GM21360 (cell line): ENCODE results near the gene MCHR1.
"Not testable (repeated sequence)": the region's sequence is repeated elsewhere in the genome, so short reads cannot be mapped to it uniquely, and the experiment has no call there.

ENCODE experiments used
- ATAC-seq: cut with Tn5 transposase; IDR thresholded peaks from one replicate; pipeline ENCODE4 v1.9.1; 2021; ENCODE audit warnings: mild to moderate bottlenecking, moderate library complexity; ENCODE audit not compliant: unreplicated experiment

The MCHR1 gene

GRCh38 chr22:40654522-40655167 is 24.6 kb upstream of the MCHR1 start:
- ATAC-seq = no peak

GRCh38 chr22:40655941-40656340 is 23.3 kb upstream of the MCHR1 start:
- not testable (repeated sequence) for ATAC-seq

- not testable (repeated sequence) for ATAC-seq
These were observed 22.6 kb upstream of the MCHR1 start for GRCh38 chr22:40656651-40657050.

GRCh38 chr22:40659166-40659565 is 20.1 kb upstream of the MCHR1 start:
- no peak for ATAC-seq

GRCh38 chr22:40660730-40661129 is 18.6 kb upstream of the MCHR1 start:
- no peak for ATAC-seq

GRCh38 chr22:40661671-40662070 is 17.6 kb upstream of the MCHR1 start:
- no peak for ATAC-seq

GRCh38 chr22:40665312-40665711 is 14.0 kb upstream of the MCHR1 start:
- ATAC-seq = no peak

- ATAC-seq = no peak
These were observed 13.0 kb upstream of the MCHR1 start for GRCh38 chr22:40666151-40666848.

GRCh38 chr22:40668611-40669411 is 10.5 kb upstream of the MCHR1 start:
- no peak for ATAC-seq

- ATAC-seq = no peak
These were observed 9.2 kb upstream of the MCHR1 start for GRCh38 chr22:40670058-40670457.

GRCh38 chr22:40671369-40671768 is 7.9 kb upstream of the MCHR1 start:
- no peak for ATAC-seq

- ATAC-seq = no peak
These were observed 7.4 kb upstream of the MCHR1 start for GRCh38 chr22:40671796-40672360.

GRCh38 chr22:40673017-40673416 is 6.3 kb upstream of the MCHR1 start:
- no peak for ATAC-seq

GRCh38 chr22:40674274-40674673 is 5.0 kb upstream of the MCHR1 start:
- no peak for ATAC-seq

GRCh38 chr22:40676166-40676565 is 3.1 kb upstream of the MCHR1 start:
- ATAC-seq = not testable (repeated sequence)

- ATAC-seq = no peak
These were observed 2.6 kb upstream of the MCHR1 start for GRCh38 chr22:40676644-40677043.

- ATAC-seq = no peak
These were observed 613 bp upstream of the MCHR1 start for GRCh38 chr22:40678493-40679248.

- no peak for ATAC-seq
These were observed 907 bp downstream of the MCHR1 start for GRCh38 chr22:40679964-40680818.

GRCh38 chr22:40680819-40681183 is 1.5 kb downstream of the MCHR1 start:
- no peak for ATAC-seq

GRCh38 chr22:40681451-40681850 is 2.2 kb downstream of the MCHR1 start:
- no peak for ATAC-seq
